ENCODE data around the gene FBXO11. TPM values are rescaled to one million over a fixed set of nuclear protein-coding genes. Genes with fewer than 3 reads are reported as not detected.

FBXO11 gene
- total and polyA plus RNA-seq, 10 of the 15 experiments (the other 5 are each of a cell fraction or from before 2014, with no cell fraction given), result 5.9 to 38.9 (median 22.5) TPM

DNA sequence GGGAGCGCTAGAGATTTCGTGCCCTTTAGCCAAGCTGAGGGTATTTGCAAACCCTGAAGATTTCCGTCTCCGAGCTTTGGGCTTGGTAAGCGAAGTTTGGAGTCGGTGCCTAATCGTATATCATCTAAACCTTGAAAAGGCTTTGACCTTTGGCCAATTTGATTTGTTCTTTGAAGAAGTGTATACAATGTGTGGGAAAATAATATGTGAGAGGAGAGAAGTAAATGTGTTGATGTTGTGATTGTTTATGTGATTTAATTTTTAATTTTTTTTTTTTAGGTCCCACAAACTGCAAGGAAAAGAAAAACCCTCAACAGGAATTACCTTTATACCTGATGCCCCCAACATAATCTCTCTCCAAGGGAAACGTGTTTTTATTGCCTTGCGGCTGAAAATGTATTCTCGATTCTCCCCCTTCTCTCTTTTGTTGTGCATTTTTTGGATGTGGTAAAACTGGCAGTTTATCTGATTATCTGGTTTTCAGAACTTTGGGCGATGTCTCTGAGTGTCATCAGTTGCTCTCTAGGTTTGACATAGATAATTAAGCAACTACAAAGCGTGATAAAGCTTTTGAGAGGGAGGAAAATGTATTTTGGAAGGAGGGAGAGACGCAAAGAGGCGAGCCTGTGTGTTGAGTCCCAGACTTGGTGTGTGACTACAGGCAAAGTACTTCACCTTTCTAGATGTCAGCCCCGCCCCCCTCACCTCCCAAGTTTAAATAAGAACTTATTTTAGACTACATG, 912 bp upstream of the FBXO11 start (continued):
- TF ChIP-seq, protein P1, sequence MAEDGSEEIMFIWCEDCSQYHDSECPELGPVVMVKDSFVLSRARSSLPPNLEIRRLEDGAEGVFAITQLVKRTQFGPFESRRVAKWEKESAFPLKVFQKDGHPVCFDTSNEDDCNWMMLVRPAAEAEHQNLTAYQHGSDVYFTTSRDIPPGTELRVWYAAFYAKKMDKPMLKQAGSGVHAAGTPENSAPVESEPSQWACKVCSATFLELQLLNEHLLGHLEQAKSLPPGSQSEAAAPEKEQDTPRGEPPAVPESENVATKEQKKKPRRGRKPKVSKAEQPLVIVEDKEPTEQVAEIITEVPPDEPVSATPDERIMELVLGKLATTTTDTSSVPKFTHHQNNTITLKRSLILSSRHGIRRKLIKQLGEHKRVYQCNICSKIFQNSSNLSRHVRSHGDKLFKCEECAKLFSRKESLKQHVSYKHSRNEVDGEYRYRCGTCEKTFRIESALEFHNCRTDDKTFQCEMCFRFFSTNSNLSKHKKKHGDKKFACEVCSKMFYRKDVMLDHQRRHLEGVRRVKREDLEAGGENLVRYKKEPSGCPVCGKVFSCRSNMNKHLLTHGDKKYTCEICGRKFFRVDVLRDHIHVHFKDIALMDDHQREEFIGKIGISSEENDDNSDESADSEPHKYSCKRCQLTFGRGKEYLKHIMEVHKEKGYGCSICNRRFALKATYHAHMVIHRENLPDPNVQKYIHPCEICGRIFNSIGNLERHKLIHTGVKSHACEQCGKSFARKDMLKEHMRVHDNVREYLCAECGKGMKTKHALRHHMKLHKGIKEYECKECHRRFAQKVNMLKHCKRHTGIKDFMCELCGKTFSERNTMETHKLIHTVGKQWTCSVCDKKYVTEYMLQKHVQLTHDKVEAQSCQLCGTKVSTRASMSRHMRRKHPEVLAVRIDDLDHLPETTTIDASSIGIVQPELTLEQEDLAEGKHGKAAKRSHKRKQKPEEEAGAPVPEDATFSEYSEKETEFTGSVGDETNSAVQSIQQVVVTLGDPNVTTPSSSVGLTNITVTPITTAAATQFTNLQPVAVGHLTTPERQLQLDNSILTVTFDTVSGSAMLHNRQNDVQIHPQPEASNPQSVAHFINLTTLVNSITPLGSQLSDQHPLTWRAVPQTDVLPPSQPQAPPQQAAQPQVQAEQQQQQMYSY (CRISPR knock-in tag; IDR thresholded peaks at IDR 0.05), result no peak
- TF ChIP-seq SPI1 (IDR thresholded peaks at IDR 0.05; ENCODE audit: borderline replicate concordance, insufficient read depth, low read depth, low read length) (no peak), ZBED1 (IDR thresholded peaks at IDR 0.05; ENCODE audit: borderline replicate concordance) (no peak), NFYB (IDR thresholded peaks at IDR 0.05; ENCODE audit: insufficient read depth, low read depth, low read length) (no peak), STAT3 (IDR thresholded peaks at IDR 0.05; ENCODE audit: low read depth, low read length) (no peak), POLR2AphosphoS5 (IDR thresholded peaks at IDR 0.05; ENCODE audit: low read length) (no peak), POLR2AphosphoS2 (IDR thresholded peaks at IDR 0.05; ENCODE audit: low read depth, low read length) (no peak)
- TF ChIP-seq, protein P2, sequence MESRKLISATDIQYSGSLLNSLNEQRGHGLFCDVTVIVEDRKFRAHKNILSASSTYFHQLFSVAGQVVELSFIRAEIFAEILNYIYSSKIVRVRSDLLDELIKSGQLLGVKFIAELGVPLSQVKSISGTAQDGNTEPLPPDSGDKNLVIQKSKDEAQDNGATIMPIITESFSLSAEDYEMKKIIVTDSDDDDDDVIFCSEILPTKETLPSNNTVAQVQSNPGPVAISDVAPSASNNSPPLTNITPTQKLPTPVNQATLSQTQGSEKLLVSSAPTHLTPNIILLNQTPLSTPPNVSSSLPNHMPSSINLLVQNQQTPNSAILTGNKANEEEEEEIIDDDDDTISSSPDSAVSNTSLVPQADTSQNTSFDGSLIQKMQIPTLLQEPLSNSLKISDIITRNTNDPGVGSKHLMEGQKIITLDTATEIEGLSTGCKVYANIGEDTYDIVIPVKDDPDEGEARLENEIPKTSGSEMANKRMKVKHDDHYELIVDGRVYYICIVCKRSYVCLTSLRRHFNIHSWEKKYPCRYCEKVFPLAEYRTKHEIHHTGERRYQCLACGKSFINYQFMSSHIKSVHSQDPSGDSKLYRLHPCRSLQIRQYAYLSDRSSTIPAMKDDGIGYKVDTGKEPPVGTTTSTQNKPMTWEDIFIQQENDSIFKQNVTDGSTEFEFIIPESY (IDR thresholded peaks at IDR 0.05), result no peak
- TF ChIP-seq, protein P3, sequence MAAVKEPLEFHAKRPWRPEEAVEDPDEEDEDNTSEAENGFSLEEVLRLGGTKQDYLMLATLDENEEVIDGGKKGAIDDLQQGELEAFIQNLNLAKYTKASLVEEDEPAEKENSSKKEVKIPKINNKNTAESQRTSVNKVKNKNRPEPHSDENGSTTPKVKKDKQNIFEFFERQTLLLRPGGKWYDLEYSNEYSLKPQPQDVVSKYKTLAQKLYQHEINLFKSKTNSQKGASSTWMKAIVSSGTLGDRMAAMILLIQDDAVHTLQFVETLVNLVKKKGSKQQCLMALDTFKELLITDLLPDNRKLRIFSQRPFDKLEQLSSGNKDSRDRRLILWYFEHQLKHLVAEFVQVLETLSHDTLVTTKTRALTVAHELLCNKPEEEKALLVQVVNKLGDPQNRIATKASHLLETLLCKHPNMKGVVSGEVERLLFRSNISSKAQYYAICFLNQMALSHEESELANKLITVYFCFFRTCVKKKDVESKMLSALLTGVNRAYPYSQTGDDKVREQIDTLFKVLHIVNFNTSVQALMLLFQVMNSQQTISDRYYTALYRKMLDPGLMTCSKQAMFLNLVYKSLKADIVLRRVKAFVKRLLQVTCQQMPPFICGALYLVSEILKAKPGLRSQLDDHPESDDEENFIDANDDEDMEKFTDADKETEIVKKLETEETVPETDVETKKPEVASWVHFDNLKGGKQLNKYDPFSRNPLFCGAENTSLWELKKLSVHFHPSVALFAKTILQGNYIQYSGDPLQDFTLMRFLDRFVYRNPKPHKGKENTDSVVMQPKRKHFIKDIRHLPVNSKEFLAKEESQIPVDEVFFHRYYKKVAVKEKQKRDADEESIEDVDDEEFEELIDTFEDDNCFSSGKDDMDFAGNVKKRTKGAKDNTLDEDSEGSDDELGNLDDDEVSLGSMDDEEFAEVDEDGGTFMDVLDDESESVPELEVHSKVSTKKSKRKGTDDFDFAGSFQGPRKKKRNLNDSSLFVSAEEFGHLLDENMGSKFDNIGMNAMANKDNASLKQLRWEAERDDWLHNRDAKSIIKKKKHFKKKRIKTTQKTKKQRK (IDR thresholded peaks at IDR 0.05; ENCODE audit: low read depth, low read length), result no peak
- TF ChIP-seq, protein P4, sequence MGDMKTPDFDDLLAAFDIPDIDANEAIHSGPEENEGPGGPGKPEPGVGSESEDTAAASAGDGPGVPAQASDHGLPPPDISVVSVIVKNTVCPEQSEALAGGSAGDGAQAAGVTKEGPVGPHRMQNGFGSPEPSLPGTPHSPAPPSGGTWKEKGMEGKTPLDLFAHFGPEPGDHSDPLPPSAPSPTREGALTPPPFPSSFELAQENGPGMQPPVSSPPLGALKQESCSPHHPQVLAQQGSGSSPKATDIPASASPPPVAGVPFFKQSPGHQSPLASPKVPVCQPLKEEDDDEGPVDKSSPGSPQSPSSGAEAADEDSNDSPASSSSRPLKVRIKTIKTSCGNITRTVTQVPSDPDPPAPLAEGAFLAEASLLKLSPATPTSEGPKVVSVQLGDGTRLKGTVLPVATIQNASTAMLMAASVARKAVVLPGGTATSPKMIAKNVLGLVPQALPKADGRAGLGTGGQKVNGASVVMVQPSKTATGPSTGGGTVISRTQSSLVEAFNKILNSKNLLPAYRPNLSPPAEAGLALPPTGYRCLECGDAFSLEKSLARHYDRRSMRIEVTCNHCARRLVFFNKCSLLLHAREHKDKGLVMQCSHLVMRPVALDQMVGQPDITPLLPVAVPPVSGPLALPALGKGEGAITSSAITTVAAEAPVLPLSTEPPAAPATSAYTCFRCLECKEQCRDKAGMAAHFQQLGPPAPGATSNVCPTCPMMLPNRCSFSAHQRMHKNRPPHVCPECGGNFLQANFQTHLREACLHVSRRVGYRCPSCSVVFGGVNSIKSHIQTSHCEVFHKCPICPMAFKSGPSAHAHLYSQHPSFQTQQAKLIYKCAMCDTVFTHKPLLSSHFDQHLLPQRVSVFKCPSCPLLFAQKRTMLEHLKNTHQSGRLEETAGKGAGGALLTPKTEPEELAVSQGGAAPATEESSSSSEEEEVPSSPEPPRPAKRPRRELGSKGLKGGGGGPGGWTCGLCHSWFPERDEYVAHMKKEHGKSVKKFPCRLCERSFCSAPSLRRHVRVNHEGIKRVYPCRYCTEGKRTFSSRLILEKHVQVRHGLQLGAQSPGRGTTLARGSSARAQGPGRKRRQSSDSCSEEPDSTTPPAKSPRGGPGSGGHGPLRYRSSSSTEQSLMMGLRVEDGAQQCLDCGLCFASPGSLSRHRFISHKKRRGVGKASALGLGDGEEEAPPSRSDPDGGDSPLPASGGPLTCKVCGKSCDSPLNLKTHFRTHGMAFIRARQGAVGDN (IDR thresholded peaks at IDR 0.05), result no peak

Measured in GM12878 (cell line).